ENCODE measurements around the gene ERBB2. TPM values are rescaled to one million over a fixed set of nuclear protein-coding genes. Genes with fewer than 3 reads are reported as not detected.
A peak's percentile ranks its signal among the peaks of the same experiment; 100 is the strongest.
"Not testable (repeated sequence)": the region's sequence is repeated elsewhere in the genome, so short reads cannot be mapped to it uniquely, and the experiment has no call there.

Gene ERBB2
- total RNA-seq, 6 donors from 2014 or later: 88.6 to 126 (median 112) TPM

GRCh38 chr17:39746145-39746461 is 46.2 kb downstream of the ERBB2 start:
- H3K36me3 ChIP-seq: peaks cover 0 to 16% (median 3%) of the 10 kb centered on the region in 4 donors
- TF ChIP-seq POLR2A (IDR thresholded peaks at IDR 0.05): no peak
- no peak for TF ChIP-seq EP300 (IDR thresholded peaks at IDR 0.05)
- no peak for TF ChIP-seq POLR2AphosphoS5 (IDR thresholded peaks at IDR 0.05)
- TF ChIP-seq CTCF (IDR thresholded peaks at IDR 0.05): no peak
- 91 to 97% methylated on average over 6 to 7 of the region's 7 CpGs for WGBS, 2 donors

GRCh38 chr17:39747745-39748144 is 47.9 kb downstream of the ERBB2 start:
- DNase-seq (no peak), ATAC-seq (ENCODE audit: low FRiP score in 2 of 2) (no peak)
- no peak overlapping the region for H3K27ac ChIP-seq
- no peaks in the 10 kb centered on the region for H3K27me3 ChIP-seq
- H3K36me3 ChIP-seq: peaks cover 0 to 16% (median 3%) of the 10 kb centered on the region in 4 donors
- H3K4me3 ChIP-seq: no peak overlapping the region
- no peaks in the 10 kb centered on the region for H3K9me3 ChIP-seq
- H3K4me1 ChIP-seq: peaks cover 0 to under 1% (median 0%) of the 10 kb centered on the region in 4 donors
- 95 to 100% methylated on average over 3 to 4 of the region's 4 CpGs for WGBS, 2 donors
- TF ChIP-seq CTCF (IDR thresholded peaks at IDR 0.05) (no peak), POLR2AphosphoS5 (IDR thresholded peaks at IDR 0.05) (no peak), EP300 (IDR thresholded peaks at IDR 0.05) (no peak), POLR2A (IDR thresholded peaks at IDR 0.05) (no peak)

More at GRCh38 chr17:39746145-39746461, 46.2 kb downstream of the ERBB2 start:
- Histone ChIP-seq H3K27me3 (no peaks in the 10 kb centered on the region), H3K27ac (no peak overlapping the region), H3K4me3 (no peak overlapping the region), H3K9me3 (no peaks in the 10 kb centered on the region), H3K4me1 (peaks cover 0 to 4% (median 2%) of the 10 kb centered on the region in 4 donors)
- DNase-seq: no peak
- no peak for ATAC-seq (ENCODE audit: low FRiP score in 2 of 2)

- DNase-seq; H3K27me3 ChIP-seq; H3K4me3 ChIP-seq; ATAC-seq (ENCODE audit: low FRiP score in 2 of 2); H3K4me1 ChIP-seq; H3K27ac ChIP-seq; H3K9me3 ChIP-seq: not testable (repeated sequence)
- H3K36me3 ChIP-seq: peaks cover 0 to 16% (median 3%) of the 10 kb centered on the region in 4 donors
- WGBS, 2 donors: 91 to 92% methylated on average over 8 of the region's 8 CpGs
Measured at GRCh38 chr17:39748444-39749034, 48.7 kb downstream of the ERBB2 start.

- Histone ChIP-seq H3K4me1 (peaks cover 15 to 22% (median 16%) of the 10 kb centered on the region in 4 donors), H3K4me3 (no peak overlapping the region), H3K9me3 (no peaks in the 10 kb centered on the region), H3K27me3 (no peaks in the 10 kb centered on the region), H3K36me3 (peaks cover 0 to 6% (median 1%) of the 10 kb centered on the region in 4 donors), H3K27ac (peak overlapping the region in 1 of 4 donors; percentile 11)
- DNase-seq: peak in 1 of 2 donors; percentile 43
- no peak for ATAC-seq (ENCODE audit: low FRiP score in 2 of 2)
- TF ChIP-seq CTCF (IDR thresholded peaks at IDR 0.05) (no peak), EP300 (IDR thresholded peaks at IDR 0.05) (no peak), POLR2AphosphoS5 (IDR thresholded peaks at IDR 0.05) (no peak), POLR2A (IDR thresholded peaks at IDR 0.05) (no peak)
- 74 to 97% methylated on average over 5 to 8 of the region's 9 CpGs for WGBS, 2 donors
Measured at GRCh38 chr17:39750131-39751015, 50.5 kb downstream of the ERBB2 start.

GRCh38 chr17:39751016-39751543 is 51.2 kb downstream of the ERBB2 start:
- no peaks in the 10 kb centered on the region for H3K9me3 ChIP-seq
- 75 to 85% methylated on average over 5 of the region's 5 CpGs for WGBS, 2 donors
- ATAC-seq (ENCODE audit: low FRiP score in 2 of 2): no peak

More at GRCh38 chr17:39751016-39751543, 51.2 kb downstream of the ERBB2 start:
- Histone ChIP-seq H3K4me3 (no peak overlapping the region), H3K27me3 (no peaks in the 10 kb centered on the region), H3K4me1 (peaks cover 16 to 28% (median 18%) of the 10 kb centered on the region in 4 donors), H3K27ac (no peak overlapping the region), H3K36me3 (peaks cover 0 to 4% (median 1%) of the 10 kb centered on the region in 4 donors)
- DNase-seq: no peak
- TF ChIP-seq EP300 (IDR thresholded peaks at IDR 0.05) (no peak), POLR2AphosphoS5 (IDR thresholded peaks at IDR 0.05) (no peak), POLR2A (IDR thresholded peaks at IDR 0.05) (no peak), CTCF (IDR thresholded peaks at IDR 0.05) (no peak)

All from upper lobe of left lung (tissue), 6 donors.